Measurements from ENCODE around the gene COLEC11. TPM values are rescaled to one million over a fixed set of nuclear protein-coding genes. Genes with fewer than 3 reads are reported as not detected.

The COLEC11 gene
- total RNA-seq, 2 experiments from 2014 or later: 0.47 TPM; not detected in 1

GRCh38 chr2:3625186-3625585, 30.3 kb downstream of the COLEC11 start:
- Histone ChIP-seq H3K4me1 (ENCODE audit: insufficient read depth, low read length) (no peaks in the 10 kb centered on the region), H3K36me3 (ENCODE audit: insufficient read depth, low read length) (no peaks in the 10 kb centered on the region), H3K27me3 (ENCODE audit: control insufficient read depth in 1 of 2, insufficient read depth in 2 of 2, low read length in 2 of 2) (no peaks in the 10 kb centered on the region), H3K9me3 (ENCODE audit: control insufficient read depth in 1 of 2, insufficient read depth in 1 of 2, low read length in 2 of 2) (no peaks in the 10 kb centered on the region), H3K4me3 (ENCODE audit: low read length) (no peak overlapping the region), H3K27ac (ENCODE audit: low read depth in 1 of 2, low read length in 2 of 2) (no peak overlapping the region)
- intact Hi-C loops (cut with DNase I, micrococcal nuclease): no loop called here
- no peak overlapping the region for H3K27ac Mint-ChIP-seq
- no peaks in the 10 kb centered on the region for H3K27me3 Mint-ChIP-seq
- ChIA-PET CTCF (no interaction called here), POLR2A (no interaction called here)
- no peak overlapping the region for H3K4me3 Mint-ChIP-seq
- H3K36me3 Mint-ChIP-seq (ENCODE audit: low read depth): no peaks in the 10 kb centered on the region
- H3K9me3 Mint-ChIP-seq: no peaks in the 10 kb centered on the region
- H3K4me1 Mint-ChIP-seq (ENCODE audit: low read depth): no peaks in the 10 kb centered on the region
- no peak for ATAC-seq (ENCODE audit: poor library complexity)
- DNase-seq: peak in 2 of 14 experiments; percentile 1 to 20
- no peak for TF ChIP-seq CTCF (IDR thresholded peaks at IDR 0.05)

GRCh38 chr2:3626118-3626811, 31.4 kb downstream of the COLEC11 start:
- Mint-ChIP-seq H3K36me3 (ENCODE audit: low read depth) (no peaks in the 10 kb centered on the region), H3K27me3 (no peaks in the 10 kb centered on the region), H3K27ac (no peak overlapping the region), H3K9me3 (no peaks in the 10 kb centered on the region), H3K4me3 (no peak overlapping the region), H3K4me1 (ENCODE audit: low read depth) (no peaks in the 10 kb centered on the region)
- Histone ChIP-seq H3K27ac (ENCODE audit: low read depth in 1 of 2, low read length in 2 of 2) (no peak overlapping the region), H3K9me3 (ENCODE audit: control insufficient read depth in 1 of 2, insufficient read depth in 1 of 2, low read length in 2 of 2) (no peaks in the 10 kb centered on the region), H3K27me3 (ENCODE audit: control insufficient read depth in 1 of 2, insufficient read depth in 2 of 2, low read length in 2 of 2) (no peaks in the 10 kb centered on the region), H3K4me3 (ENCODE audit: low read length) (no peak overlapping the region), H3K4me1 (ENCODE audit: insufficient read depth, low read length) (no peaks in the 10 kb centered on the region), H3K36me3 (ENCODE audit: insufficient read depth, low read length) (no peaks in the 10 kb centered on the region)
- POLR2A ChIA-PET: no interaction called here
- intact Hi-C loops (cut with DNase I, micrococcal nuclease): no loop called here
- TF ChIP-seq CTCF (IDR thresholded peaks at IDR 0.05): no peak
- ATAC-seq (ENCODE audit: poor library complexity) (no peak), DNase-seq (peak in 2 of 14 experiments; percentile 1 to 6)
- CTCF ChIA-PET: no interaction called here

GRCh38 chr2:3626812-3627499, 32.0 kb downstream of the COLEC11 start:
- H3K4me3 ChIP-seq (ENCODE audit: low read length): no peak overlapping the region
- DNase-seq: peak in 2 of 14 experiments; percentile 2 to 15
- no peaks in the 10 kb centered on the region for H3K4me1 Mint-ChIP-seq (ENCODE audit: low read depth)
- H3K27ac Mint-ChIP-seq: no peak overlapping the region
- no peaks in the 10 kb centered on the region for H3K9me3 ChIP-seq (ENCODE audit: control insufficient read depth in 1 of 2, insufficient read depth in 1 of 2, low read length in 2 of 2)
- no peaks in the 10 kb centered on the region for H3K27me3 Mint-ChIP-seq
- H3K4me1 ChIP-seq (ENCODE audit: insufficient read depth, low read length): no peaks in the 10 kb centered on the region
- no peaks in the 10 kb centered on the region for H3K9me3 Mint-ChIP-seq
- H3K36me3 Mint-ChIP-seq (ENCODE audit: low read depth): no peaks in the 10 kb centered on the region
- ChIA-PET CTCF (no interaction called here), POLR2A (no interaction called here)
- H3K27ac ChIP-seq (ENCODE audit: low read depth in 1 of 2, low read length in 2 of 2): no peak overlapping the region
- TF ChIP-seq CTCF (IDR thresholded peaks at IDR 0.05): no peak
- H3K36me3 ChIP-seq (ENCODE audit: insufficient read depth, low read length): no peaks in the 10 kb centered on the region
- intact Hi-C loops (cut with DNase I, micrococcal nuclease): no loop called here
- no peak for ATAC-seq (ENCODE audit: poor library complexity)
- no peaks in the 10 kb centered on the region for H3K27me3 ChIP-seq (ENCODE audit: control insufficient read depth in 1 of 2, insufficient read depth in 2 of 2, low read length in 2 of 2)
- H3K4me3 Mint-ChIP-seq: no peak overlapping the region
